Measurements from ENCODE around the gene VWC2L. TPM values are rescaled to one million over a fixed set of nuclear protein-coding genes. Genes with fewer than 3 reads are reported as not detected.

VWC2L gene
- total RNA-seq, 1 experiment from 2014 or later = not detected

GRCh38 chr2:214450118-214450894 is 39.5 kb downstream of the VWC2L start:
- no peak for DNase-seq (ENCODE audit: low read depth)
- in situ Hi-C loops (cut with HindIII; ENCODE audit: low pct_unique_long_range_greater_than_20kb, low sequenced_read_pairs) = no loop called here

DNA sequence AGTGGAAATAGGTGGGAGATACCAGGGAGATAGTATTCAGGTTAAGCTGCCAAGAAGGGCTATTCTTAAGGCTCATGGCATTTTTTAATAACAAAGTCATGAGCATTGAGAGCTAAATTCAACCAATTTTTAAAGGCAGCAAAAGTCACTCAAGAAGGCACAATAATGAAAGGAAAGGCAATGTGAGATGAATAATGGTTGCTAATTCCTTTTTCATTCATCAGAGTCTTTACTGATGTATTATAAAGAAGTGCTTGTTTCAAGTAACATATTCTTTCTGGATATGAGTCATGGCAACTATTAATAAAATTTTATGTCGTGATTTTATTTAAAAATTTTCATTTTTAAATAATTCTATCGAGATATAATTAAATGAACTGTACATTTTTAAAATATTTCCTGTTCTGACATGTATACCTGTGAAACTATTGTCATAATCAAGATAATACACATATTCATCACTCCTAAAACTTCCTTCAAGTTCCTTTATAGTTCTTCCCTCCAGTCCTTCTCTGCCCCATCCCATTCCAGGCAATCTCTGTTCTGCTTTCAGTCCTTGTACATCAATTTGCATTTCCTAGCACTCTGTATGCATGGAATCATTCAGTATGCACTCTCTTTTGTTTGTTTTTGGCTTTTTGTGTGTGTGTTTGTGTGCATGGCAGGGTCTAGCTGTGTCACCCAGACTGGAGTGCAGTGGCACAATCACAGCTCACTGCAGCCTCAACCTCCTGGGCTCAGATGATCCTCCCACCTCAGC is 40.8 kb downstream of the VWC2L start:
- in situ Hi-C loops (cut with HindIII; ENCODE audit: low pct_unique_long_range_greater_than_20kb, low sequenced_read_pairs) = no loop called here
- DNase-seq (ENCODE audit: low read depth) = no peak

GRCh38 chr2:214465363-214466146 is 54.7 kb downstream of the VWC2L start:
- DNase-seq (ENCODE audit: low read depth) = no peak
- in situ Hi-C loops (cut with HindIII; ENCODE audit: low pct_unique_long_range_greater_than_20kb, low sequenced_read_pairs) = no loop called here

DNA sequence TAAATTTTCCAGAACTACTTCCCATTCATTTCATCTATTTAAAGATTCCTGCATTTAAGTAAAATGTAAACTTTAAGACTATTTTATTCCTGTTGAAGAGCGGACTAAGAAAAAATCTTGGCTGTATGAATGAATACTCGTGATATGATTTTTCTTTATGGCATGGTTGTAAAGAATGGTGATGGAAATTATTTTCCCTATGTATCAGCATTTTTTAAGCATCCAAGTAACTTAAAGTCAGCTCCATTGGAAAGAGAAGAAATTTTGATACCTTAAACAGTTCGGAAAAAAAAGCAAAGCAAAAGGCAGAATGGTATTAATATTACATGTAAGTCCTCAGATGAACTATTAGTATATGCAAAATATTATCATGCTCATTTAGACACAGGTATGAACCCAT is 58.9 kb downstream of the VWC2L start:
- in situ Hi-C loops (cut with HindIII; ENCODE audit: low pct_unique_long_range_greater_than_20kb, low sequenced_read_pairs) = no loop called here
- no peak for DNase-seq (ENCODE audit: low read depth)

- in situ Hi-C loops (cut with HindIII; ENCODE audit: low pct_unique_long_range_greater_than_20kb, low sequenced_read_pairs) = no loop called here
These were observed 60.5 kb downstream of the VWC2L start for GRCh38 chr2:214471382-214471781.

GRCh38 chr2:214471990-214472389 is 61.1 kb downstream of the VWC2L start:
- DNase-seq (ENCODE audit: low read depth) = no peak
- in situ Hi-C loops (cut with HindIII; ENCODE audit: low pct_unique_long_range_greater_than_20kb, low sequenced_read_pairs) = no loop called here

More at GRCh38 chr2:214471382-214471781, 60.5 kb downstream of the VWC2L start:
- DNase-seq (ENCODE audit: low read depth) = no peak

- no peak for DNase-seq (ENCODE audit: low read depth)
- in situ Hi-C loops (cut with HindIII; ENCODE audit: low pct_unique_long_range_greater_than_20kb, low sequenced_read_pairs) = no loop called here
These were observed 66.5 kb downstream of the VWC2L start for GRCh38 chr2:214477305-214477704.

GRCh38 chr2:214481204-214481603 is 70.3 kb downstream of the VWC2L start:
- no peak for DNase-seq (ENCODE audit: low read depth)
- in situ Hi-C loops (cut with HindIII; ENCODE audit: low pct_unique_long_range_greater_than_20kb, low sequenced_read_pairs) = no loop called here

DNA sequence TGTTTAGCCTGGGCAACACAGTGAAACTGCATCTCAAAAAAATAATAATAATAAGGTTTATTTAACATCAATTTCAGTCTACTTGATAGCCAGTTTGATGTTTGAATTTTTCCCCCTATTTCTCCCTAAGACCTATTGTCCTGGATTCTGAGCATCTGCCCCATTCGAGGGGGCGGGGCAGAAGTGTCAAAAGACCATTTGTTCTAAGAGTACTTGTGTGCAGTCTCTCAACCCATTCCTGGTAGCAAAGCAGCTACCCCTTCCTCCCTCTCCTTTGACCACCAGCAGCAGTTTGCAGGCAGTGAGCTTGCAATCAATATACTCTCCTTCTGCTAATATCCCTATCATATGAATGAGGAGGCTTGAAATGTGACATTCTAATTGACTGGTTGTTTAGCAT is 71.9 kb downstream of the VWC2L start:
- no peak for DNase-seq (ENCODE audit: low read depth)
- in situ Hi-C loops (cut with HindIII; ENCODE audit: low pct_unique_long_range_greater_than_20kb, low sequenced_read_pairs) = no loop called here

- in situ Hi-C loops (cut with HindIII; ENCODE audit: low pct_unique_long_range_greater_than_20kb, low sequenced_read_pairs) = no loop called here
- DNase-seq (ENCODE audit: low read depth) = no peak
These were observed 73.4 kb downstream of the VWC2L start for GRCh38 chr2:214484239-214484638.

GRCh38 chr2:214484701-214485100 is 73.8 kb downstream of the VWC2L start:
- in situ Hi-C loops (cut with HindIII; ENCODE audit: low pct_unique_long_range_greater_than_20kb, low sequenced_read_pairs) = no loop called here
- DNase-seq (ENCODE audit: low read depth) = no peak

GRCh38 chr2:214489181-214489580 is 78.3 kb downstream of the VWC2L start:
- DNase-seq (ENCODE audit: low read depth) = no peak
- in situ Hi-C loops (cut with HindIII; ENCODE audit: low pct_unique_long_range_greater_than_20kb, low sequenced_read_pairs) = no loop called here

DNA sequence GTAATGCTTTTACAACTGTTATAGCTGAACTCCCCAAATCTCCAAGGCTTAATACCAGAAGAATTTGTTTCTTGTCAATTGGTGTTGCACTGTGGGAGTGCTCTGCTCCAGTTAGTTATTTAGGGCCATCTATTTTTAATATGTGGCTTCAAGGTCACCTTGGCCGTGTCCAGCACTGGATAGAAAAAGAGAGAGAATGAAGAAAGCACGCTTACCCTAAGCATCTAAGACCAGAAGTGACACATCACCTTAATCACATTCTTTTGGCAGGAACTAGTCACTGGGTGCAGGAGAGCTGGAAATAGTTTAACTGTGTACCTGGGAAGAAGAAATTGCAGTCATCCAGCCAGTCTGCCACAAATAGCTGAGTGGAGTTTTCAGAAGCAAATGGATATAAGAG is 78.8 kb downstream of the VWC2L start:
- no peak for DNase-seq (ENCODE audit: low read depth)
- in situ Hi-C loops (cut with HindIII; ENCODE audit: low pct_unique_long_range_greater_than_20kb, low sequenced_read_pairs) = no loop called here

GRCh38 chr2:214492152-214492551 is 81.3 kb downstream of the VWC2L start:
- no peak for DNase-seq (ENCODE audit: low read depth)
- in situ Hi-C loops (cut with HindIII; ENCODE audit: low pct_unique_long_range_greater_than_20kb, low sequenced_read_pairs) = no loop called here

- no peak for DNase-seq (ENCODE audit: low read depth)
- in situ Hi-C loops (cut with HindIII; ENCODE audit: low pct_unique_long_range_greater_than_20kb, low sequenced_read_pairs) = no loop called here
These were observed 81.8 kb downstream of the VWC2L start for GRCh38 chr2:214492608-214493007.

GRCh38 chr2:214497489-214497888 is 86.6 kb downstream of the VWC2L start:
- DNase-seq (ENCODE audit: low read depth) = no peak
- in situ Hi-C loops (cut with HindIII; ENCODE audit: low pct_unique_long_range_greater_than_20kb, low sequenced_read_pairs) = no loop called here

DNA sequence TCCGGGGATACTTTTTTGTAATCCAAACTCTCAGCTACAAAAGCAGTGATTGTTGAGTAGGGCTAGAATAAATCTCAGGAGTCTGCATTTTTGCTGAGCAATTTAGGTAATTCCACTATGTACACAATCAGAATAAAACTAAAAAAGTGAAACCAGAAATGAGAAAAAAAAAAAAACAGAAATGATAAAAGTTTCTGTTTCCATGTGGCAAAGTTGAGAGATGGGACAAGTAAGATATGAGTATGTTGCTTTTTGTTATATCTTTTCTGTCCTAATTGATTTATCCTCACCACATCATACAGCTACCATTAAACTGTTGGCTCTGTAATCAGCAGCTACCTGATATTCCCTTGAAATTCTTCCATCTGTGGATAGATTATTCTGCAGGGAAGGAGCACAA is 92.7 kb downstream of the VWC2L start:
- in situ Hi-C loops (cut with HindIII; ENCODE audit: low pct_unique_long_range_greater_than_20kb, low sequenced_read_pairs) = no loop called here
- no peak for DNase-seq (ENCODE audit: low read depth)

- in situ Hi-C loops (cut with HindIII; ENCODE audit: low pct_unique_long_range_greater_than_20kb, low sequenced_read_pairs) = no loop called here
- DNase-seq (ENCODE audit: low read depth) = no peak
These were observed 93.9 kb downstream of the VWC2L start for GRCh38 chr2:214504599-214505376.
